HepG2 (cell line): ENCODE data around the gene RBCK1. TPM values are rescaled to one million over a fixed set of nuclear protein-coding genes. Genes with fewer than 3 reads are reported as not detected.
A peak's percentile ranks its signal among the peaks of the same experiment; 100 is the strongest.

Experiments
- CAMTA2 ChIP-seq: sonication (generic); formaldehyde crosslinking; IDR thresholded peaks from 2 replicates; pipeline ENCODE4 v1.4.0; 2020; ENCODE audit warnings: mild to moderate bottlenecking, missing genetic modification reagents, borderline replicate concordance
- DBP ChIP-seq: sonication (generic); formaldehyde crosslinking; IDR thresholded peaks from 2 replicates; pipeline ENCODE4 v1.4.0; 2020; ENCODE audit warnings: missing genetic modification reagents; ENCODE audit errors: not compliant biosample characterization
- RARG ChIP-seq: sonication (generic); formaldehyde crosslinking; IDR thresholded peaks from 2 replicates; pipeline ENCODE4 v1.4.0; 2020; ENCODE audit warnings: low read depth, mild to moderate bottlenecking, missing genetic modification reagents
- ZC3H13 ChIP-seq: sonication (generic); formaldehyde crosslinking; IDR thresholded peaks from 2 replicates; pipeline ENCODE4 v1.8.1; 2023; ENCODE audit warnings: mild to moderate bottlenecking, missing genetic modification reagents, moderate library complexity
- ZNF260 ChIP-seq: sonication (generic); formaldehyde crosslinking; IDR thresholded peaks from 2 replicates; pipeline ENCODE4 v1.4.0; 2020; ENCODE audit warnings: missing genetic modification reagents, low read depth, mild to moderate bottlenecking, borderline replicate concordance
- ZNF274 ChIP-seq: sonication (generic); formaldehyde crosslinking; IDR thresholded peaks from 2 replicates; pipeline ENCODE4 v1.5.1; 2020; ENCODE audit warnings: mild to moderate bottlenecking, missing genetic modification reagents
- ZNF337 ChIP-seq: sonication (generic); formaldehyde crosslinking; IDR thresholded peaks from 2 replicates; pipeline ENCODE4 v1.5.1; 2020; ENCODE audit warnings: missing genetic modification reagents, low read depth, mild to moderate bottlenecking, borderline replicate concordance
- ZNF34 ChIP-seq: sonication (generic); formaldehyde crosslinking; IDR thresholded peaks from 2 replicates; pipeline ENCODE4 v1.4.0; 2020; ENCODE audit warnings: mild to moderate bottlenecking, missing genetic modification reagents, borderline replicate concordance
- ZNF703 ChIP-seq: sonication (generic); formaldehyde crosslinking; IDR thresholded peaks from 2 replicates; pipeline ENCODE4 v1.5.1; 2020; ENCODE audit warnings: missing genetic modification reagents, mild to moderate bottlenecking, moderate library complexity, borderline replicate concordance
- ZNF777 ChIP-seq: sonication (generic); formaldehyde crosslinking; IDR thresholded peaks from 2 replicates; pipeline ENCODE4 v1.4.0; 2020; ENCODE audit warnings: missing genetic modification reagents
- polyA plus RNA-seq, 8 experiments: library from polyadenylated mRNA; depleted of rRNA in 3 of 8; stranded (reverse) in 7 of 8; unstranded in 1 of 8; fragments of >200 nt; fragmentation: Illumina TruSeq in 4 of 8; extraction: Trizol in 4 of 8; gene quantifications; 2 replicates each; pipeline versions ENCODE4 v1.2.1 to v1.2.3, GENCODE V29; 2011 to 2016; ENCODE audit warnings: low read depth in 4 of 8, missing spikeins in 1 of 8, mixed read lengths in 1 of 8; ENCODE audit not compliant: insufficient read depth in 1 of 8
- total RNA-seq, 5 experiments: library from RNA; depleted of rRNA; stranded (reverse); fragments of >200 nt; fragmentation: Illumina TruSeq; extraction: Trizol; gene quantifications; 2 replicates each; pipeline ENCODE4 v1.2.3, GENCODE V29; 2016; ENCODE audit warnings: low read depth in 1 of 5
- TF ChIP-seq, protein P1 (sequence below): sonication (generic); formaldehyde crosslinking; IDR thresholded peaks from 2 replicates; pipeline ENCODE4 v1.5.0; 2020; ENCODE audit warnings: missing genetic modification reagents, mild to moderate bottlenecking, borderline replicate concordance
- TF ChIP-seq, protein P2 (sequence below): sonication (generic); formaldehyde crosslinking; conservative IDR thresholded peaks from 2 replicates; pipeline ENCODE4 v1.8.0; 2022; ENCODE audit warnings: missing genetic modification reagents
- TF ChIP-seq, protein P3 (sequence below): IDR thresholded peaks from 2 replicates; pipeline ENCODE4 v1.6.1; 2016; ENCODE audit warnings: missing compliant biosample characterization, missing genetic modification reagents, borderline replicate concordance
- TF ChIP-seq, protein P4 (sequence below): sonication (generic); formaldehyde crosslinking; IDR thresholded peaks from 2 replicates; pipeline ENCODE4 v1.8.1; 2023; ENCODE audit warnings: mild to moderate bottlenecking, missing genetic modification reagents
- TF ChIP-seq, protein P5 (sequence below): sonication (generic); formaldehyde crosslinking; IDR thresholded peaks from 2 replicates; pipeline ENCODE4 v1.4.0; 2020; ENCODE audit warnings: mild to moderate bottlenecking, missing genetic modification reagents
- TF ChIP-seq, protein P6 (sequence below): sonication (generic); formaldehyde crosslinking; IDR thresholded peaks from 2 replicates; pipeline ENCODE4 v1.9.0; 2022; ENCODE audit warnings: missing genetic modification reagents, mild to moderate bottlenecking, borderline replicate concordance

RBCK1 gene
- total and polyA plus RNA-seq, 2 of the 13 experiments (the other 11 are each of a cell fraction or from before 2014, with no cell fraction given): 149 to 215 TPM

DNA sequence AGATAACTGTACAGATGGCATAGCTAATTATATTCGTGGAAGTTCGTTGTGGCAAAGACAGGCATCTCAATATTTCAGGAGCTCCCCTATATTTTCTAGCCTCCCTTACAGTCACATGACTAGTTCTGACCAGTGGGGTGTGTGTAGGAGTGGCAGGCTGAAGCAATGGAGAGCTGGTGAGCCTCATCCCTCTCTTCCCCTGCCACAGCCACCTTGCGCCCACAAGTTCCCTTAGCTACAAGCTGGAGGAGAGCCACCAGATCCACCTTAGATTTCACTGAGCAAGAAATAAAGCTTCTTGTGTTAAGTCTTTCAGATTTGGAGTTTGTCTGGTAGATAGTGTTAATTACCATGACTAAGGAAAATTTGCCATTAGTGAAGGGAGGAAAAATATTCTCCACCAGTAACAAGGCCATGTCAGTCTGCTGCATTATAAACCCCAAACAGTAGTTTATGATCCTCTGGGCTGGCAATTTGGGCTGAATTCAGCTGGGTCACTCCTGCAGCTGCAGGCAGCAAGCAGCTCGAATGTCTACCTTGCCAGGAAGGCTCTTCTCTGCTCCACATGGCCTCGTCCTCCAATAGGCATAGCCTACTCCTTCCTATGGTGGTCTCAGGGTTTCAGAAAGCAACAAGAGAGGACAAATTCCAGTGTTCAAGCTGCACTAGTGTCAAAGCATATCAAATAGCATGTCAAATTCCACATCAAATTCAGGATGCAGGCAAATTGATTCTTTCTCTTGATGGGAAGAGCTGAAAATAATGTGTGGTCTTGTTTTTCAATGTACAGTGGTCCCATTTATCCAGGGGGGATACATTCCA is 7.4 kb upstream of the RBCK1 start (continued):
- TF ChIP-seq ZNF777 (0 out of 2 replicates have a peak, but pooled peaks have one; percentile 38), ZNF337 (no peak), CAMTA2 (no peak), ZNF260 (CRISPR knock-in tag) (0 out of 2 replicates have a peak, but pooled peaks have one; percentile 76), ZNF274 (CRISPR knock-in tag) (peak; percentile 69), RARG (CRISPR knock-in tag) (0 out of 2 replicates have a peak, but pooled peaks have one; percentile 16), ZNF34 (CRISPR knock-in tag) (0 out of 2 replicates have a peak, but pooled peaks have one; percentile 62), DBP (CRISPR knock-in tag) (peak; percentile 38), ZC3H13 (CRISPR knock-in tag) (0 out of 2 replicates have a peak, but pooled peaks have one; percentile 73), ZNF703 (CRISPR knock-in tag) (no peak)
- TF ChIP-seq, protein P1, sequence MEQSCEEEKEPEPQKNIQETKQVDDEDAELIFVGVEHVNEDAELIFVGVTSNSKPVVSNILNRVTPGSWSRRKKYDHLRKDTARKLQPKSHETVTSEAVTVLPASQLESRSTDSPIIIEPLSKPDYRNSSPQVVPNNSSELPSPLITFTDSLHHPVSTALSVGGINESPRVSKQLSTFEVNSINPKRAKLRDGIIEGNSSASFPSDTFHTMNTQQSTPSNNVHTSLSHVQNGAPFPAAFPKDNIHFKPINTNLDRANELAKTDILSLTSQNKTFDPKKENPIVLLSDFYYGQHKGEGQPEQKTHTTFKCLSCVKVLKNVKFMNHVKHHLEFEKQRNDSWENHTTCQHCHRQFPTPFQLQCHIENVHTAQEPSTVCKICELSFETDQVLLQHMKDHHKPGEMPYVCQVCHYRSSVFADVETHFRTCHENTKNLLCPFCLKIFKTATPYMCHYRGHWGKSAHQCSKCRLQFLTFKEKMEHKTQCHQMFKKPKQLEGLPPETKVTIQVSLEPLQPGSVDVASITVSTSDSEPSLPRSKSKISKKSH (CRISPR knock-in tag): no peak
- TF ChIP-seq, protein P2, sequence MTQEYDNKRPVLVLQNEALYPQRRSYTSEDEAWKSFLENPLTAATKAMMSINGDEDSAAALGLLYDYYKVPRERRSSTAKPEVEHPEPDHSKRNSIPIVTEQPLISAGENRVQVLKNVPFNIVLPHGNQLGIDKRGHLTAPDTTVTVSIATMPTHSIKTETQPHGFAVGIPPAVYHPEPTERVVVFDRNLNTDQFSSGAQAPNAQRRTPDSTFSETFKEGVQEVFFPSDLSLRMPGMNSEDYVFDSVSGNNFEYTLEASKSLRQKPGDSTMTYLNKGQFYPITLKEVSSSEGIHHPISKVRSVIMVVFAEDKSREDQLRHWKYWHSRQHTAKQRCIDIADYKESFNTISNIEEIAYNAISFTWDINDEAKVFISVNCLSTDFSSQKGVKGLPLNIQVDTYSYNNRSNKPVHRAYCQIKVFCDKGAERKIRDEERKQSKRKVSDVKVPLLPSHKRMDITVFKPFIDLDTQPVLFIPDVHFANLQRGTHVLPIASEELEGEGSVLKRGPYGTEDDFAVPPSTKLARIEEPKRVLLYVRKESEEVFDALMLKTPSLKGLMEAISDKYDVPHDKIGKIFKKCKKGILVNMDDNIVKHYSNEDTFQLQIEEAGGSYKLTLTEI (CRISPR knock-in tag): no peak
- TF ChIP-seq, protein P3, sequence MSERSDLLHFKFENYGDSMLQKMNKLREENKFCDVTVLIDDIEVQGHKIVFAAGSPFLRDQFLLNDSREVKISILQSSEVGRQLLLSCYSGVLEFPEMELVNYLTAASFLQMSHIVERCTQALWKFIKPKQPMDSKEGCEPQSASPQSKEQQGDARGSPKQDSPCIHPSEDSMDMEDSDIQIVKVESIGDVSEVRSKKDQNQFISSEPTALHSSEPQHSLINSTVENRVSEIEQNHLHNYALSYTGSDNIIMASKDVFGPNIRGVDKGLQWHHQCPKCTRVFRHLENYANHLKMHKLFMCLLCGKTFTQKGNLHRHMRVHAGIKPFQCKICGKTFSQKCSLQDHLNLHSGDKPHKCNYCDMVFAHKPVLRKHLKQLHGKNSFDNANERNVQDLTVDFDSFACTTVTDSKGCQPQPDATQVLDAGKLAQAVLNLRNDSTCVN: peak; percentile 55; the same call in 1 of the 2 replicates
- TF ChIP-seq, protein P4, sequence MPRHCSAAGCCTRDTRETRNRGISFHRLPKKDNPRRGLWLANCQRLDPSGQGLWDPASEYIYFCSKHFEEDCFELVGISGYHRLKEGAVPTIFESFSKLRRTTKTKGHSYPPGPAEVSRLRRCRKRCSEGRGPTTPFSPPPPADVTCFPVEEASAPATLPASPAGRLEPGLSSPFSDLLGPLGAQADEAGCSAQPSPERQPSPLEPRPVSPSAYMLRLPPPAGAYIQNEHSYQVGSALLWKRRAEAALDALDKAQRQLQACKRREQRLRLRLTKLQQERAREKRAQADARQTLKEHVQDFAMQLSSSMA (CRISPR knock-in tag): no peak
- TF ChIP-seq, protein P5, sequence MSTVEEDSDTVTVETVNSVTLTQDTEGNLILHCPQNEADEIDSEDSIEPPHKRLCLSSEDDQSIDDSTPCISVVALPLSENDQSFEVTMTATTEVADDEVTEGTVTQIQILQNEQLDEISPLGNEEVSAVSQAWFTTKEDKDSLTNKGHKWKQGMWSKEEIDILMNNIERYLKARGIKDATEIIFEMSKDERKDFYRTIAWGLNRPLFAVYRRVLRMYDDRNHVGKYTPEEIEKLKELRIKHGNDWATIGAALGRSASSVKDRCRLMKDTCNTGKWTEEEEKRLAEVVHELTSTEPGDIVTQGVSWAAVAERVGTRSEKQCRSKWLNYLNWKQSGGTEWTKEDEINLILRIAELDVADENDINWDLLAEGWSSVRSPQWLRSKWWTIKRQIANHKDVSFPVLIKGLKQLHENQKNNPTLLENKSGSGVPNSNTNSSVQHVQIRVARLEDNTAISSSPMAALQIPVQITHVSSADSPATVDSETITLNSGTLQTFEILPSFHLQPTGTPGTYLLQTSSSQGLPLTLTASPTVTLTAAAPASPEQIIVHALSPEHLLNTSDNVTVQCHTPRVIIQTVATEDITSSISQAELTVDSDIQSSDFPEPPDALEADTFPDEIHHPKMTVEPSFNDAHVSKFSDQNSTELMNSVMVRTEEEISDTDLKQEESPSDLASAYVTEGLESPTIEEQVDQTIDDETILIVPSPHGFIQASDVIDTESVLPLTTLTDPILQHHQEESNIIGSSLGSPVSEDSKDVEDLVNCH (CRISPR knock-in tag): 0 out of 2 replicates have a peak, but pooled peaks have one; percentile 41
- TF ChIP-seq, protein P6, sequence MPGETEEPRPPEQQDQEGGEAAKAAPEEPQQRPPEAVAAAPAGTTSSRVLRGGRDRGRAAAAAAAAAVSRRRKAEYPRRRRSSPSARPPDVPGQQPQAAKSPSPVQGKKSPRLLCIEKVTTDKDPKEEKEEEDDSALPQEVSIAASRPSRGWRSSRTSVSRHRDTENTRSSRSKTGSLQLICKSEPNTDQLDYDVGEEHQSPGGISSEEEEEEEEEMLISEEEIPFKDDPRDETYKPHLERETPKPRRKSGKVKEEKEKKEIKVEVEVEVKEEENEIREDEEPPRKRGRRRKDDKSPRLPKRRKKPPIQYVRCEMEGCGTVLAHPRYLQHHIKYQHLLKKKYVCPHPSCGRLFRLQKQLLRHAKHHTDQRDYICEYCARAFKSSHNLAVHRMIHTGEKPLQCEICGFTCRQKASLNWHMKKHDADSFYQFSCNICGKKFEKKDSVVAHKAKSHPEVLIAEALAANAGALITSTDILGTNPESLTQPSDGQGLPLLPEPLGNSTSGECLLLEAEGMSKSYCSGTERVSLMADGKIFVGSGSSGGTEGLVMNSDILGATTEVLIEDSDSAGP: peak; percentile 39
